Osteoblast (primary cell): ENCODE data around the gene DHFR2. TPM values are rescaled to one million over a fixed set of nuclear protein-coding genes. Genes with fewer than 3 reads are reported as not detected.

Experiments
- DNase-seq: peaks from one replicate; pipeline ENCODE4 v3.0.0; 2011; ENCODE audit warnings: low spot score, mixed read lengths; ENCODE audit not compliant: insufficient read length; ENCODE audit errors: missing footprints
- H2AFZ ChIP-seq: 2 replicates; pipeline ENCODE4 v1.6.0; 2011; ENCODE audit warnings: mild to moderate bottlenecking, low read length
- H3K27ac ChIP-seq: 2 replicates; pipeline ENCODE4 v1.5.1; 2011; ENCODE audit warnings: mild to moderate bottlenecking, low read depth, low read length, moderate library complexity
- H3K27me3 ChIP-seq: 2 replicates; pipeline ENCODE4 v1.6.0; 2012; ENCODE audit warnings: mild to moderate bottlenecking, control low read depth, inconsistent platforms, low read length, moderate library complexity; ENCODE audit not compliant: insufficient read depth
- H3K36me3 ChIP-seq: 2 replicates; pipeline ENCODE4 v1.5.1; 2011; ENCODE audit warnings: mild to moderate bottlenecking, low read length, control low read depth, moderate library complexity; ENCODE audit not compliant: insufficient read depth
- H3K4me1 ChIP-seq: 2 replicates; pipeline ENCODE4 v1.5.1; 2011; ENCODE audit warnings: mild to moderate bottlenecking, low read length, control low read depth, moderate library complexity; ENCODE audit not compliant: insufficient read depth
- H3K4me2 ChIP-seq: 2 replicates; pipeline ENCODE4 v1.6.0; 2011; ENCODE audit warnings: mild to moderate bottlenecking, low read length; ENCODE audit not compliant: insufficient read depth
- H3K4me3 ChIP-seq: fragments of 200-600 bp; sonication (generic); 3 replicates; pipeline ENCODE4 v1.5.1; 2012; ENCODE audit warnings: mild to moderate bottlenecking, low read length, inconsistent platforms; ENCODE audit not compliant: insufficient read depth
- H3K79me2 ChIP-seq: 2 replicates; pipeline ENCODE4 v1.6.0; 2012; ENCODE audit warnings: mild to moderate bottlenecking, low read length, control low read depth, inconsistent platforms; ENCODE audit not compliant: insufficient read depth
- H3K9me3 ChIP-seq: 2 replicates; pipeline ENCODE4 v1.5.1; 2011; ENCODE audit warnings: low read depth, low read length, control low read depth
- H4K20me1 ChIP-seq: 2 replicates; pipeline ENCODE4 v1.6.0; 2012; ENCODE audit warnings: mild to moderate bottlenecking, low read length, control low read depth; ENCODE audit not compliant: insufficient read depth
- total RNA-seq: library from RNA; depleted of rRNA; stranded (reverse); fragments of >200 nt; gene quantifications from 2 replicates; pipeline ENCODE4 v1.2.3, GENCODE V29; 2012
- TF ChIP-seq, protein P1 (sequence below): IDR thresholded peaks from 2 replicates; pipeline ENCODE4 v1.5.1; 2011; ENCODE audit warnings: mild to moderate bottlenecking, low read depth, low read length, moderate library complexity; ENCODE audit errors: extremely low read depth

The DHFR2 gene
- total RNA-seq, 1 donor = 4.7 TPM

DNA sequence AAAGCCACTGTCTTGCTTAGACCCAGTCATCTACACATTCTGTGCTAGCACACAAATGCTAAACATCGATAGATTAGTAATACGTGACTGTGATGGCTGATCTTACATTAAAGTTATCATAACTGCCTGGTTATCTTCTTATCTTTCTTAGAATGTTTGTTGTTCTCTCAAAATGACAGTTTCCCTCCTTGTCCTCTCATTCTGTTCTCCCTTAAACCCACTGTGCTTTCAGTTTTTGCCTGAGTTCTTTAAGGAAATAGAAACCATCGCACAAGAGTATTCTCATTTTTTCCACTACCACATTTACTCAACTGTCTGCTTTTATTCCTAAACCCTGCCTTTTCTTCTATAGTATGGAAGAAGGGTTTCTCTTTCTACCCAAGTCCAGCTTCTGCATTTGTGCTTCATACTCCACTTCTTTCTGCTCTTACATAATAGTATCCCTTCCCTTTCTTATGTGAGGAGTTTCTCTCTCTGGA is 51.4 kb downstream of the DHFR2 start:
- TF ChIP-seq, protein P1, sequence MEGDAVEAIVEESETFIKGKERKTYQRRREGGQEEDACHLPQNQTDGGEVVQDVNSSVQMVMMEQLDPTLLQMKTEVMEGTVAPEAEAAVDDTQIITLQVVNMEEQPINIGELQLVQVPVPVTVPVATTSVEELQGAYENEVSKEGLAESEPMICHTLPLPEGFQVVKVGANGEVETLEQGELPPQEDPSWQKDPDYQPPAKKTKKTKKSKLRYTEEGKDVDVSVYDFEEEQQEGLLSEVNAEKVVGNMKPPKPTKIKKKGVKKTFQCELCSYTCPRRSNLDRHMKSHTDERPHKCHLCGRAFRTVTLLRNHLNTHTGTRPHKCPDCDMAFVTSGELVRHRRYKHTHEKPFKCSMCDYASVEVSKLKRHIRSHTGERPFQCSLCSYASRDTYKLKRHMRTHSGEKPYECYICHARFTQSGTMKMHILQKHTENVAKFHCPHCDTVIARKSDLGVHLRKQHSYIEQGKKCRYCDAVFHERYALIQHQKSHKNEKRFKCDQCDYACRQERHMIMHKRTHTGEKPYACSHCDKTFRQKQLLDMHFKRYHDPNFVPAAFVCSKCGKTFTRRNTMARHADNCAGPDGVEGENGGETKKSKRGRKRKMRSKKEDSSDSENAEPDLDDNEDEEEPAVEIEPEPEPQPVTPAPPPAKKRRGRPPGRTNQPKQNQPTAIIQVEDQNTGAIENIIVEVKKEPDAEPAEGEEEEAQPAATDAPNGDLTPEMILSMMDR = no peak
- H4K20me1 ChIP-seq = no peaks in the 10 kb centered on the region

DNA sequence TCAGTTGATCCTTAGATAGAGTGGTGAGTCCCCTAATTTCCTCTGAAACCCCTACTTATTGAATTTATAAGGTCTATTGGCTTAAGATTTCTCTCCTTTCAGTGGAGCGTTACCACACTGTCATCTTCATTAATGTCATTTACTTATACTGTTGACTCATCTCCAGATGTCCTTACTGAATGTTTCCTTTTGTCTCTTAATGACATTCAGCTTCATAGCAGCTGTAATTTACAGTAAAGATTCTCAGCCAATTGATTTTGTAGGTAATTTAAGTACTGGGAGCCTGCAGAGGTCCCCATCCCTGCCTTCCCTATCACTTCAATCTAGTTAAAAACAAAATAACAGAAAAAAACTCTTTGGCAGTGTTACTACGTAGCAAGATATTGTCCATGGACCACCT is 53.1 kb downstream of the DHFR2 start:
- H3K9me3 ChIP-seq = no peaks in the 10 kb centered on the region
- H3K4me3 ChIP-seq = no peak overlapping the region
- no peak overlapping the region for H3K27ac ChIP-seq
- H3K79me2 ChIP-seq = no peaks in the 10 kb centered on the region
- DNase-seq = no peak
- no peaks in the 10 kb centered on the region for H3K4me1 ChIP-seq
- no peaks in the 10 kb centered on the region for H4K20me1 ChIP-seq
- no peak overlapping the region for H2AFZ ChIP-seq
- H3K27me3 ChIP-seq = no peaks in the 10 kb centered on the region
- no peak overlapping the region for H3K4me2 ChIP-seq
- no peaks in the 10 kb centered on the region for H3K36me3 ChIP-seq
- TF ChIP-seq, protein P1 = no peak

More for the DNA sequence above, 51.4 kb downstream of the DHFR2 start:
- no peak for DNase-seq
- Histone ChIP-seq H3K79me2 (no peaks in the 10 kb centered on the region), H3K4me3 (no peak overlapping the region), H3K4me2 (no peak overlapping the region), H3K9me3 (no peaks in the 10 kb centered on the region), H3K4me1 (no peaks in the 10 kb centered on the region), H2AFZ (no peak overlapping the region), H3K27ac (no peak overlapping the region), H3K36me3 (no peaks in the 10 kb centered on the region), H3K27me3 (no peaks in the 10 kb centered on the region)

DNA sequence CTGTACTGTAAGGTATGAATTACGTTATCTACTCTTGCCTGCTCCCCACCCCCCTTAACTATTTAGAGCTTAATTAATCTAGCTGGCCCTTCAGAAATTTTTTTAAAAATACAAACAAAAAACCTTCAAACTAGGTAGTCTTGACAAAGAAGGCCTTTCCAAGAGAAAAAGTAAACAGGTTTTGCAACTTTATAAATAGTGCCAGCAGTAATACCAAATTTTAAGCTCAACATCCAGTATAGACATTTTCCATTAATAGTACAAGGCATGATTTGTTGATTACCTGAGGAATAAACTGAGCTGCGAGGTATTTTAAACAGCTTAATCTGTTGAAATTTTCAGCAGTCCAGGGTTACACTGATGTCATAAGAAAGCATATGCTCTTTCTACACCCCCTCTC is 54.5 kb downstream of the DHFR2 start:
- DNase-seq = no peak
- H4K20me1 ChIP-seq = no peaks in the 10 kb centered on the region
- no peaks in the 10 kb centered on the region for H3K36me3 ChIP-seq
- TF ChIP-seq, protein P1 = no peak
- no peaks in the 10 kb centered on the region for H3K27me3 ChIP-seq
- H3K79me2 ChIP-seq = no peaks in the 10 kb centered on the region
- H3K4me3 ChIP-seq = no peak overlapping the region
- H3K27ac ChIP-seq = no peak overlapping the region
- no peaks in the 10 kb centered on the region for H3K9me3 ChIP-seq
- H2AFZ ChIP-seq = no peak overlapping the region
- no peaks in the 10 kb centered on the region for H3K4me1 ChIP-seq
- H3K4me2 ChIP-seq = no peak overlapping the region

Other genes starting within 250 kb of the DHFR2 start
- gene PROS1, start 89.0 kb downstream of the DHFR2 start, total RNA-seq = 87.5 and 97.4 TPM in 2 replicates
- gene ARL13B, start 82.8 kb downstream of the DHFR2 start, total RNA-seq = 18.1 and 18.6 TPM in 2 replicates
- under 0.01 TPM in 1 of 2 replicates, not detected in the other for gene STX19, start 34.3 kb downstream of the DHFR2 start, total RNA-seq
- gene NSUN3, start 145 bp upstream of the DHFR2 start, total RNA-seq = 13.4 and 15.9 TPM in 2 replicates